HT-29 (cell line): ENCODE results near the gene CLP1. TPM values are rescaled to one million over a fixed set of nuclear protein-coding genes. Genes with fewer than 3 reads are reported as not detected.
"Not testable (repeated sequence)": the region's sequence is repeated elsewhere in the genome, so short reads cannot be mapped to it uniquely, and the experiment has no call there.

Experiments
- DNase-seq: peaks from one replicate; pipeline ENCODE4 v3.0.0-alpha.2; 2015; ENCODE audit warnings: low spot score
- small RNA-seq: library from RNA; depleted of rRNA; stranded (forward); fragments of <200 nt; gene quantifications from one replicate; pipeline ENCODE3, GENCODE V24; 2014
- total RNA-seq: library from RNA; depleted of rRNA; stranded (reverse); fragments of >200 nt; shearing (Covaris generic); gene quantifications from 2 replicates; pipeline ENCODE4 v1.2.3, GENCODE V29; 2014; rRNA removed

CLP1 gene
- total RNA-seq, 1 experiment from 2014 or later = 19.8 TPM

DNA sequence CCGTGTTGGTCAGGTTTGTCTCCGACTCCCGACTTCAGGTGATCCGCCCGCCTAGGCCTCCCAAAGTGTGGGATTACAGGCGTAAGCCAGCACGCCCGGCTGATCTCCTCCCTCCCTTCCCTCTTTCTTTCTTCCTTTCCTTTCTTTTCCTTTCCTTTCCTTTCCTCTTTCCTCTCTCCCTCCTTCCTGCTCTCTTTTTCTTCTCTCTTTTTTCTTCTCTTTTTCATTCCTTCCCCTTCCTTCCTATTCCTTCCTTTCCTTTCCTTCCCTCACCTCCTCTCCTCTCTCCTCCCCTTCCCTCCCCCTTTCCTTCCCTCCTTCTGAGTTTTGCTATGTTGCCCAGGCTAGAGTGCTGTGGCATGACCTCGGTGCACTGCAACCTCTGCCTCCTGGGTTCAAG lies 6.4 kb downstream of the CLP1 start:
- DNase-seq = no peak

- DNase-seq = peak; percentile 99
Measured at GRCh38 chr11:57667117-57667735, 9.7 kb downstream of the CLP1 start.

DNA sequence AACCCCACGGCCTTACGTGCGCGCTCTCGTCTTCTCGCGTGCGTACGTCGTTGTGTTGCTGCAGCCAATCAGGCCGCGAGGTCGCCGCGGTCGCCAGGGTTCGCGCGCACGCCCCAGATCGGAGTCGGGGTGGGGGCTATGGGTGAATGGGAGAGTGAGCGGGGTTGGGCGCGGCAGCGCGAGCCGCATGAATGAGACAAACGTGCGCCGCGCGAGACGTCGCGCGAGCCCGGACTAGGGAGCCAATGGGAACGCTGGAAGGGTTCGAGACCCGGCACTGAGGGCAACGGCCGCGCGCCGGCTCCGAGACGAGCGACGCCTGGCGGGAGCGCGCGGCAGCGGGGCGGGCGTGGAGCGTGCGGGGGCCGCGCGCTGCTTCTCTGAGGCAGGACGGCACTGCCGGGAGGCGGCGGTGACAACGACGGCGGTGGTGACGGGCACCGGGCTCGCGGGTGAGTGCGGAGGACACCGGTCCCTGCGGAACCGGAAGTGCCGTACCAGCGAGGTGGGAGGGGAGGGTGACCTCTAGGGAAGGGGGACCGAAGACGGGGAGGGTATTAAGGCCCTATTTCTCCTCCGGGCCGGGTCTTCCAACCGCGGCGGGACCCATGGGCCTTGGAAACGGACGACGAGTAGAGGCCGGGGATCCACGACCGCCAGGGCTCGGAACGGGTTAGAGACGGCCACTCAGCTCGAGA lies 10.3 kb downstream of the CLP1 start, which contains the start of gene ZDHHC5:
TSS of gene ZDHHC5 (plus strand) at position 379 of the 698 bp plus-strand sequence. CDS start 4,977 bp downstream, outside the sequence.
- peak; percentile 99 for DNase-seq

- no peak for DNase-seq
Measured at GRCh38 chr11:57668434-57668782, 10.8 kb downstream of the CLP1 start.

DNA sequence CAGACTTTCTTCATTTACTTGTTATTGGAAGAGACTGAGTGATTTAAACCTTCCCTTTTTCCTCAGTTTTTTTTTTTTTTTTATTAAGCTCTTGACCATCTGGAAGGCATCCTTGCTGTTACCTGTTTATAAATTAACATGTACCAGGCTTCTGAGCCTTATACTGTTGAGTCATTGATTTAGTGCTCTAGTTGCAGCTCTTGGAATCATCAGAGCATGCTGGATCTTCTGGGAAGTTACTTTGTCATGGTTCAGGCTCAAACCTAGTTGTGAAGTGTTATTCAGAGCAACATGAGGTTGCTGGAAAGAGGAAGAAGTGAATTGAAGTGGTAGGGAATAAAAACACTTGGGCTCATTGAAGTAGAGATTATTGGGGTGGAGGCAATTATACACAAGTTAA lies 16.7 kb downstream of the CLP1 start:
- DNase-seq = no peak

DNA sequence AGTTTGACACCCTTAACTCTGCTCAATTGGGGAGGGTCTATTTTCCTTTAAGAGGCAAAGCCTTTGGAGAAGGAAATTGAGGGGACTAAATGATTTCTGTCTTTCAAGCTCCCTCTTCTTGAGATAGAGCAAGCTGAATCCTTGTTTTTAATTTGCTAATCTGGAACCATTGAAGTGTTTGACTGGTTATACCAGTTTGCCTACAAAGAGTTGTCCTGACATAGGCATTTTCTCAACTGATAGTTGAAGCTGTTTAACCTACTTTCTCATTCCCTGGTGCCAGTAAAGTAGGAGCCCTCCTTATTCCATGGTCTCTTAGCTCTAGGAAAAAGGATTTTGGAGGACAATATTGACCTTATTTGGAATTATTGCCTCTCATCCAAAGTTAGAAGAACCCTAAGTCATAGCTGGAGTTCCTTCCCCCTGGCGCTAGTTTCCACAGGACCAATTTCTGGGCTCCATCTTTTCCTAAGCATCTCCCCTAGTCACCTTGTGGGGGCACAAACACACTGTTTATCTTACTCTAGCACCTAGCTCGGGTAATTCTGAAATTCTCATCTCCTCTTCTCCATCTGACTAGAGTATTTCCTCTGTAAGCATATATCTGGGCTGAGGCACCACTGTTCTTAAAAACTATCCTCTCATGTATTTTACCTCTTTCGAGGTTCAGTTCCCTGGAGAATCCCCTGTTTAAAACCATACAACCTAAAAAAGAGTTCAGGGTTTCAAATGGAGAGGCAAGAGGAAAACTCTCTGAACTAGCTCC lies 17.8 kb downstream of the CLP1 start:
- peak; percentile 19 for DNase-seq

DNA sequence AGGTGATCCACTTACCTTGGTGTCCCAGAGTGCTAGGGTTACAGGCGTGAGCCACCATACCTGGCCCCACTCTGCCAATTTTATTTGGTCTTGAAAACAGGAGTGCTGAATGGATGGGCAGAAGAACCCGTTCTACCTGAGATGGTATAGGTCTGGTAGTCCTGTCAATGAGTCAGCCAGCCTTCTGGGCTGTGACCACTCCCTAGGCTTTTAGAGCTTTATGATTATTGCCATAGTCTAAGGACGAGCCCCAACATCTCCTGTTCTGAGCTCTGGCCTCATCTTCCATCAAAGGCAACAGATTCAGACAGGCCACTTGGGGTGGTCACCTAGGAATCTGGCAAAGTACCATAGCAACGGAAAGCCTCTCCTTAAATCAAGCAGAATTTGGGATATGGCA lies 21.8 kb downstream of the CLP1 start:
- no peak for DNase-seq

GRCh38 chr11:57680552-57680874 lies 23.0 kb downstream of the CLP1 start:
- DNase-seq = no peak

DNA sequence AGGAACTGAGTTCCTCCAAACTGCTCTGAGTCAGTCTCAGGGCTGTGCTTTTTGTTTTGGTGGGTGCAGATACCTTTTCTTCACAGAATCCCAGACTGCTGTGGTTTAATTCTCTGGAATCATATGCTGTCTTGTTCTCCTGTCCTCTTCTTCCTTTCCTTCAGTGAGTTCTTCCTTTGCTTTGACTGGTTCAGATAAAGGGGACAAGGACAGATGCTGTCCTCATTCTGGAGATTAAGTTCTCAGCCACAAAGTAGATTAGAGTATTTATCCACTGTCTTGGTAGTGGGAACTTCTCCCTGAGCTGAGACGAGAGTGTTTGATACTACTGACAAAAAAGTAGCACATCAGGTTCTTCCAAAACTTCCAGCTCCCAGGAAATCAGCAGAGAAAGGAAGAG lies 23.6 kb downstream of the CLP1 start:
- no peak for DNase-seq

GRCh38 chr11:57690474-57690873 lies 32.9 kb downstream of the CLP1 start:
- not testable (repeated sequence) for DNase-seq

DNA sequence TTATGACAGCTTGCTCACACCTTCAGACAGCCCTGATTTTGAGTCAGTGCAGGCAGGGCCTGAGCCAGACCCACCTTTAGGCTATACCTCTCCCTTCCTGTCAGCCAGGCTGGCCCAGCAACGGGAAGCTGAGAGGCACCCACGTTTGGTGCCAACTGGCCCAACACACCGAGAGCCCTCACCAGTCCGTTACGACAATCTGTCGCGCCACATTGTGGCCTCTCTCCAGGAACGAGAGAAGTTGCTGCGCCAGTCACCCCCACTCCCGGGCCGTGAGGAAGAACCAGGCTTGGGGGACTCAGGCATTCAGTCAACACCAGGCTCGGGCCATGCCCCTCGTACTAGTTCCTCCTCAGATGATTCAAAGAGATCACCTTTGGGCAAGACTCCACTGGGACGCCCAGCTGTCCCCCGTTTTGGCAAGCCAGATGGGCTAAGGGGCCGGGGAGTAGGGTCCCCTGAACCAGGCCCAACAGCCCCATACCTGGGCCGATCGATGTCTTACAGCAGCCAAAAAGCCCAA lies 41.3 kb downstream of the CLP1 start:
- DNase-seq = no peak

DNA sequence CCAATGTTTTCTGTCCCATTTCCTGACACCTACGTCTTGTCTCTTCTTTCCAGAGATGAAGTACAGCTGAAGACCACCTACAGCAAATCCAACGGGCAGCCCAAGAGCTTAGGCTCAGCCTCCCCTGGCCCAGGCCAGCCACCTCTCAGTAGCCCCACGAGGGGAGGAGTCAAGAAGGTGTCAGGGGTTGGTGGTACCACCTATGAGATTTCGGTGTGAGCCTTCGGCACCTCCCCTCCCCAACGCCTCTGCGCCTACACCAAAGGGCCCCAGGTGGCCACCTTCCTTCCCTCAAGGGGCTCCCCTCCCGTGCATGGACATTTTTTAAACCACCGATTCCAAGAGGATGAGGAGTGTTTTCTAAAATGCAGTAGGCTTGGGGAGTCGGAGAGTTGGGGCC lies 42.3 kb downstream of the CLP1 start:
- no peak for DNase-seq

- no peak for DNase-seq
Measured at GRCh38 chr11:57700425-57700824, 42.9 kb downstream of the CLP1 start.

GRCh38 chr11:57703341-57703740 lies 45.8 kb downstream of the CLP1 start:
- DNase-seq = no peak

DNA sequence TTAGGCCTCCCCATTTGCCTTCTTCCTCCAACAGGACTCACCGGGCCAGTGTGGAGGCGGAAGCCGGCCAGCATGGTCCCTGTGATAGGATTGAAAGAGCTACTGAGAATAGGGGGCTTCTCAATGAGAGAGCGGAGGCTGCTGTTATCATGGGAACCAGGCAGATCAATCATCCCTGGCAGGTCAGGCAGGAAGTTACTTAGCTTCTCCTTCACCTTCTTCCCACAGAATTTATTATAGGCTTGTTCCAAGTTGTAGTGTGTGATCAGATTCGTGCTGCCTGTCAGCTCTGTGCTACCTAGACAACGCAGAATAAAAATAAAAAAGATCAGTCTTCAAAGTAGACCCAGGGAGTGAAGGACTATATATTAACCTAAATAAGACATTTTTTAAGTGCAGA lies 47.4 kb downstream of the CLP1 start:
- no peak for DNase-seq

GRCh38 chr11:57705432-57705831 lies 47.9 kb downstream of the CLP1 start:
- DNase-seq = not testable (repeated sequence)

GRCh38 chr11:57709802-57710367 lies 52.3 kb downstream of the CLP1 start:
- DNase-seq = no peak

Small RNA genes within 50 kb of the gene (small RNA-seq; reads per million reads assigned to genes)
- gene MIR130A = not detected

Other genes starting within 250 kb of the CLP1 start
- gene SLC43A3, start 230.6 kb upstream of the CLP1 start, total RNA-seq = not detected in 2 replicates
- 0.79 and 1.1 TPM in 2 replicates for gene RTN4RL2, start 197.2 kb upstream of the CLP1 start, total RNA-seq
- gene SLC43A1, start 142.1 kb upstream of the CLP1 start, total RNA-seq = 47.7 and 60.8 TPM in 2 replicates
- 133 and 143 TPM in 2 replicates for gene TIMM10, start 127.0 kb upstream of the CLP1 start, total RNA-seq
- gene SMTNL1, start 120.2 kb upstream of the CLP1 start, total RNA-seq = not detected in 2 replicates
- gene UBE2L6, start 90.1 kb upstream of the CLP1 start, total RNA-seq = 1.3 and 3.5 TPM in 2 replicates
- gene SERPING1, start 60.1 kb upstream of the CLP1 start, total RNA-seq = not detected in 2 replicates
- gene YPEL4, start 7.8 kb upstream of the CLP1 start, total RNA-seq = not detected in 2 replicates
- gene ZDHHC5, start 10.4 kb downstream of the CLP1 start, total RNA-seq = 63.0 and 65.9 TPM in 2 replicates
- 28.9 and 35.0 TPM in 2 replicates for gene MED19, start 54.5 kb downstream of the CLP1 start, total RNA-seq
- 148 and 150 TPM in 2 replicates for gene TMX2, start 54.8 kb downstream of the CLP1 start, total RNA-seq
- gene SELENOH, start 83.7 kb downstream of the CLP1 start, total RNA-seq = 352 and 413 TPM in 2 replicates
- gene BTBD18, start 94.1 kb downstream of the CLP1 start, total RNA-seq = not detected in 2 replicates
- 134 and 185 TPM in 2 replicates for gene CTNND1, start 104.0 kb downstream of the CLP1 start, total RNA-seq